BLaER1 treated with 17β-estradiol and CSF1 and Interleukin-3, amounts not matched to agents 10 nM and 100 nM (cell line): ENCODE data around the gene C6orf120.

Experiments
- H3K27ac ChIP-seq, 11 experiments: shearing (Covaris generic); formaldehyde crosslinking; 2 replicates each; pipeline ENCODE4 v1.8.1; 2022
- H3K27me3 ChIP-seq, 11 experiments: shearing (Covaris generic); formaldehyde crosslinking; 2 replicates each; pipeline ENCODE4 v1.8.1; 2022
- H3K36me3 ChIP-seq, 11 experiments: shearing (Covaris generic); formaldehyde crosslinking; 2 replicates each; pipeline ENCODE4 v1.8.1; 2022
- H3K4me1 ChIP-seq, 10 experiments: shearing (Covaris generic); formaldehyde crosslinking; 2 replicates each; pipeline ENCODE4 v1.8.1; 2022
- H3K4me2 ChIP-seq, 11 experiments: shearing (Covaris generic); formaldehyde crosslinking; 2 replicates each; pipeline ENCODE4 v1.8.1; 2022
- H3K4me3 ChIP-seq, 10 experiments: shearing (Covaris generic); formaldehyde crosslinking; 2 replicates each; pipeline ENCODE4 v1.8.1; 2022
- H3K9ac ChIP-seq, 11 experiments: shearing (Covaris generic); formaldehyde crosslinking; 2 replicates each; pipeline ENCODE4 v1.8.1; 2022
- H3K9me3 ChIP-seq, 11 experiments: shearing (Covaris generic); formaldehyde crosslinking; replicated peaks in 1 of 11; 2 replicates each; pipeline ENCODE4 v1.8.1; 2022
- H4K20me1 ChIP-seq, 11 experiments: shearing (Covaris generic); formaldehyde crosslinking; 2 replicates each; pipeline ENCODE4 v1.8.1; 2022
- Cebpa-rat ChIP-seq, 11 experiments: shearing (Covaris generic); IDR thresholded peaks; 2 replicates each; pipeline ENCODE4 v1.8.1; 2022

The C6orf120 gene

DNA sequence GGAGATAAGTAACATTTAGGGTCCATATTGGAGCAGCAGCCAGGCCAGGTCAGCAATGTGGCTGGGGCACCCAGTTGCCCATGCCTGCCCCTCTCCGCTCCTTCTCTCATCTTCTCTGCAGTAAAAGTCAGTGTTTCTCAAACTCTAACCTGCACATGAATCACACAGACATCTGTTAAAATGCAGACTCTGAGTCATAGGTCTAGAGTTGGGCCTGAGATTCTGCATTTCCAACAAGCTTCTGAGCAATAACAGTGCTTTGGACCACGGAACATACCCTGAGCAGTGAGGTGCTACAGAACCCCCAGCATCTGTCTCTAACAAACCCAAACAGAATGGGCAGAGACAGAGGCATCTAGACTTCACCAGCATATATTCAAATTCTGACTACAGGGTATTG is 12.3 kb downstream of the C6orf120 start:
- no peak overlapping the region for H3K9ac ChIP-seq
- H3K36me3 ChIP-seq = peaks cover 72 to 100% (median 92%) of the 10 kb centered on the region in 11 experiments
- H3K4me2 ChIP-seq = no peak overlapping the region
- no peak for TF ChIP-seq Cebpa-rat (IDR thresholded peaks at IDR 0.05)
- no peak overlapping the region for H3K27ac ChIP-seq
- no peak overlapping the region for H3K4me3 ChIP-seq
- H3K9me3 ChIP-seq = no peaks in the 10 kb centered on the region
- H3K4me1 ChIP-seq = no peaks in the 10 kb centered on the region
- H3K27me3 ChIP-seq = no peaks in the 10 kb centered on the region
- H4K20me1 ChIP-seq = peaks cover 0 to 19% (median 8%) of the 10 kb centered on the region in 11 experiments; a peak in 11 of 22 replicates

DNA sequence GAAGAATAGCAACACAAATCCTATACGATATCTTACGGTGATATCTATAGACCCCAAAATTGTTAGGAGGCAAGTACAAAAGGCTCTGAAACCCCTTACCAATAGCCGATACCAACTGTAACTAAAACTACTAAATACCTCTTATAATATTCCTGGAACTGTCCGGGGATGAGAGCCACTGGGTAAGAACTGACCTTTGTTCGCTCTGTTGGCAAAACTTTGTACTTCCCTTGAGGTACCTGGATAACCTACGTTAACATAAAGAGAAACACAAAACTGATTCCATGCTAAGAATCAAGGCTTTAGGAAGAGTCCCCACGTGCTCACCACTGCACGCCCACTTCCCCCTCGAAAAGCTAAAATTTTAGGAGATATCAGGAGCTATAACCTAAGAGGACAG is 12.7 kb downstream of the C6orf120 start:
- peaks cover 0 to 23% (median 12%) of the 10 kb centered on the region in 11 experiments; a peak in 11 of 22 replicates for H4K20me1 ChIP-seq

DNA sequence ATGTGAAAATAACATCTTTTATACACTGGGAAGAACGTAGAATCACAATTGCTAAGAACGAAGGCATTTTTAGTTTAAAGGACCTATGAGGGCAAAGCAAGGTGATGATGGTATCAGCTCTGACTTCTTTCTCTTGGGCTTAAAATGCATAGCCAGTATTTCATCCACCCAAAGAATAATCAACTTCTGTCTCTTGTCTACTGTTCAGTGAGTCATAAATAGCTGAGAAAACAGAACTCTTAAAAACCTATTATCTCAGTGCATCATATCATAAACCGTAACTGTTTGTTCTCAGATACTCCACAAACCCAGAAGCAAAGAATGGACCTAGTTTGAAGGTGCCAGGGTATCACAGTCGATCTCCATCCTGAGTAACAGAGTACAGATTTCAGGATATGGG is 17.2 kb downstream of the C6orf120 start:
- Histone ChIP-seq H3K4me3 (no peak overlapping the region), H3K9me3 (no peaks in the 10 kb centered on the region), H3K4me1 (peaks cover 13 to 31% (median 22%) of the 10 kb centered on the region in 10 experiments), H3K36me3 (peaks cover 32 to 66% (median 45%) of the 10 kb centered on the region in 11 experiments), H3K9ac (no peak overlapping the region), H4K20me1 (peaks cover 6 to 64% (median 35%) of the 10 kb centered on the region in 11 experiments; a peak in 17 of 22 replicates), H3K27me3 (no peaks in the 10 kb centered on the region), H3K4me2 (no peak overlapping the region), H3K27ac (no peak overlapping the region)
- no peak for TF ChIP-seq Cebpa-rat (IDR thresholded peaks at IDR 0.05)

More for the DNA sequence above, 12.7 kb downstream of the C6orf120 start:
- no peak overlapping the region for H3K9ac ChIP-seq
- TF ChIP-seq Cebpa-rat (IDR thresholded peaks at IDR 0.05) = no peak
- H3K27me3 ChIP-seq = no peaks in the 10 kb centered on the region
- no peaks in the 10 kb centered on the region for H3K9me3 ChIP-seq
- peaks cover 68 to 100% (median 88%) of the 10 kb centered on the region in 11 experiments for H3K36me3 ChIP-seq
- H3K4me2 ChIP-seq = no peak overlapping the region
- H3K27ac ChIP-seq = no peak overlapping the region
- H3K4me3 ChIP-seq = no peak overlapping the region
- no peaks in the 10 kb centered on the region for H3K4me1 ChIP-seq

DNA sequence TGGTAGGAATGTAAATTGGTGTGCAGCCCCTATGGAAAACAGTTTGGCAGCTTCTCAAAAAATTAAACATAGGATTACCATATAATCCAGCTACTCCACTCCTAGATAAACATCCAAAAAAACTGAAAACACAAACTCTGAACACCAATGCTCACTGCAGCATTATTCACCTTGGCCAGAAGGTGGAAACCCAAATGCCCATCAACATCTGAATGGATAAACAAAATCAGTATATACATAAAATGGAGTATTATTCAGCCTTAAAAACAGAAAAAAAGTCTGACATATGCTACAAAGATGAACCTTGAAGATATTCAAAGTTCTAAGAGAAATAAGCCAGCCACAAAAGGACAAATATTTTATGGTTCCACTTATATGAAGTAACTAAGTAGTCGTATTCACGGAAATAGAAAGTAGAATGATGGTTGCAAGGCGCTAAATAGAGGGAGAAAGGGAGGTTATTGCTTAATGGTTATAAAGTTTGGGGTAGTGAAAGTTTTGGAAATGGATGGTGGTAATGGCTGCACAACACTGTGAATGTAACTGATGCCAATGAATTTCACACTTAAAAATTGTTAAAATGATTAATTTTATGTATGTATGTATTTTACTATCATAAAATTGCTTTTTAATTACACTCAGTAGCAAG is 18.4 kb downstream of the C6orf120 start:
- H3K4me3 ChIP-seq = no peak overlapping the region
- no peak overlapping the region for H3K9ac ChIP-seq
- peaks cover 6 to 64% (median 35%) of the 10 kb centered on the region in 11 experiments; a peak in 17 of 22 replicates for H4K20me1 ChIP-seq
- peaks cover 20 to 53% (median 32%) of the 10 kb centered on the region in 11 experiments for H3K36me3 ChIP-seq
- H3K27me3 ChIP-seq = no peaks in the 10 kb centered on the region
- H3K4me1 ChIP-seq = peaks cover 18 to 38% (median 26%) of the 10 kb centered on the region in 10 experiments
- H3K4me2 ChIP-seq = peak overlapping the region in 2 of 11 experiments; percentile 97 to 98; a peak in 4 of 22 replicates
- TF ChIP-seq Cebpa-rat (IDR thresholded peaks at IDR 0.05) = no peak
- no peak overlapping the region for H3K27ac ChIP-seq
- H3K9me3 ChIP-seq = no peaks in the 10 kb centered on the region

DNA sequence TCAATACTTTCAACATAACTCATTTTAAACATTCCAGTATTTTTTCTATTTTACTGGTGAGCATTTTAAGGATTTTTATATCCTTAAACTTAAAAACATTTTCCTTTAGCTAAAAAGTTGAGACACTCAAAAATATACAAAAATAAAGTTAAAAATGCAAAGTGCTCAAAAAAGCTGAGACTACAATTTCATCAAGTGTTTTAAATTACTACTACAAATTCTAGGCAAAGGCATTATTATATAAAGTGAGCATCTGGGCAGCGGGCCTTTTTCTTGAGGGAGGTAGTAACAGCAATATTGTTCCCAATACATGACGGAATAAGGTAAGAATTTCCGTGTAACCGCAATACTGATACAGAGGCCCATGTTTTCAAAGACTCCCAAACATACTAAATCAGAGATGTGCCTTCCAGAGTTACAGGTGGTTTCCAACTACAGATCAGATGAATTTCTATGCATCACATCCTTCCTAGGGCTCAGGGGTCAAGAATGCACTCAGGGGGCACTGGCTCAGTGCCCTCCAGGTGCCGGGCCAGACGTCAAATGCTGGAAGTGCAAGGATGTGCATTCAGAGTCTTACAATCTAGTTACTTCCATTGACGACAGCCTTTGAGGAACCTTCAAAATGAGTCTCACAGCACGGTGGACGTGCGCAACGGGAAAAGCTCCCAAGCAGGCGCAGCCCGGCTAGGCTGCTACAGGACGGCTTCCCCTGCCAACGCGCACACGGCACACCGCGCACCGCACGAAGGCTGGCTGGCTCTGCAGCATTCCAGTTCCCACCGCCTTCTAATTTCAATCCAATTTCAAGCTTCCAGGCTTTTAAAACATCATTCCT is 20.7 kb downstream of the C6orf120 start:
- no peaks in the 10 kb centered on the region for H3K9me3 ChIP-seq
- peaks cover 0 to 31% (median 13%) of the 10 kb centered on the region in 11 experiments; a peak in 15 of 22 replicates for H3K36me3 ChIP-seq
- peak overlapping the region; percentile 77 to 93 (median 86) for H3K4me3 ChIP-seq
- H4K20me1 ChIP-seq = peaks cover 6 to 57% (median 35%) of the 10 kb centered on the region in 11 experiments; a peak in 17 of 22 replicates
- peak overlapping the region; percentile 84 to 98 (median 95) for H3K9ac ChIP-seq
- TF ChIP-seq Cebpa-rat (IDR thresholded peaks at IDR 0.05) = no peak
- H3K4me1 ChIP-seq = peaks cover 26 to 39% (median 32%) of the 10 kb centered on the region in 10 experiments
- peak overlapping the region; percentile 84 to 98 (median 95) for H3K4me2 ChIP-seq
- no peaks in the 10 kb centered on the region for H3K27me3 ChIP-seq
- H3K27ac ChIP-seq = peak overlapping the region; percentile 67 to 96 (median 92); a peak in 19 of 22 replicates

DNA sequence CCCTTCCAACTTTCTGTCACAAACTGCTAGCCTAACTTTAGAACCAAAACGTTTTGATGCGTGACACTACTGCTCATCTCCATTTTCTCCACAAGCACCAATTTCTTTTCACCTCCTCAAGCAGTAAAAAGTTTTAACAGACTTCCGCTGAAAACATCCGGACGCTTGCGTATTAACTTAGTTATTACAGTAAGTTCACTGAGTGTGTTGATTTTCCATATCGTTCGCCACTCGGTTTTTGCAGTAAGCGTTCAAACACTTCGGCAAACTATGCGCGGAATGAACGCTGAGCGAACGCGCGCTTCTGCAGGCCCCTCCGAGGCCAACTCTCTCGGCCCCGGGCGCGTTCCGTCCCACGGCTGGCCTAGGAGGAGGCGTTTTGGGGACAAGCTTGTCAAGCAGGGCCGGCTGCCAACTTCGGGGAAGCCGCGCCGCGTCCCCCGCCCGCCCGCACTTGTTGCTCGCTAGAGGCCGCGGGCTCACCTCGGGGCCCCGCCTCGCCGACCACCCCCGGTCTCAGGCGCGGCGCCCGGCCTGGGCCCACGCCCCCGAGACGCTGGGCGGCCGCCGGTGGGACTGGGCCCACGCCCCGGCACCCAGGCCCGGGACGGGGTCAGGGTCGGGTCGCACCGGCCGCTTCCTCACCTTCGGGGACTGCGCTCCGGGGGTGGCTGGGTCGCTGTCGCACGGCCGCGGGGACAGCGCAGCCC is 21.4 kb downstream of the C6orf120 start:
- Histone ChIP-seq H3K27me3 (no peaks in the 10 kb centered on the region), H3K36me3 (peaks cover 0 to 23% (median 7%) of the 10 kb centered on the region in 11 experiments; a peak in 14 of 22 replicates), H3K4me1 (peaks cover 26 to 43% (median 32%) of the 10 kb centered on the region in 10 experiments), H3K27ac (peak overlapping the region; percentile 67 to 96 (median 92)), H3K9me3 (no peaks in the 10 kb centered on the region), H3K4me2 (peak overlapping the region; percentile 84 to 98 (median 95)), H3K4me3 (peak overlapping the region; percentile 77 to 93 (median 86)), H3K9ac (peak overlapping the region; percentile 84 to 98 (median 95)), H4K20me1 (peaks cover 6 to 52% (median 35%) of the 10 kb centered on the region in 11 experiments; a peak in 17 of 22 replicates)
- TF ChIP-seq Cebpa-rat (IDR thresholded peaks at IDR 0.05) = no peak

DNA sequence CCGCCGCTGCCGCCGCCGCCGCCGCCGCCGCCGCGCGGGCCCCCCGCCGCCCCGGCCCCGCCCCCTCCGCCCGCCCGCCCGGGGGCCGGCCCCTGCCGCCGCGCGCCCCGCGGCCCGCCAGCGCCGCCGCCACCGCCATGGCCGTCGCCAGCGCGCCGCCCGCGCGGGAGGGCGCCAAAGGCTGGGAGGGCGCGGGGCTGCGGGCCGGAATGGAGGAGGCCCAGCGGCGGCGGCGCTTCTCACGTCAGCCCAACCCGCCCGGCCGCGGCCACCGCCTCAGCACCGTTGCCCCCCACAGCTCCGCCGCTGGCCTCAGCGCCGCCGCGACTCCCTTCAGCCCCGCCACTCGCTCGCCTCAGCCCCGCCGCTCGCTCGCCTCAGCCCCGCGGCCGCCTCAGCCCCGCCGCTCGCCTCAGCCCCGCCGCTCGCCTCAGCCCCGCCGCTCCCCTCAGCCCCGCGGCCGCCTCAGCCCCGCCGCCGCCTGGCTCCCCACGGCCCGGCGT is 22.1 kb downstream of the C6orf120 start:
- Histone ChIP-seq H3K4me2 (peak overlapping the region in 6 of 11 experiments; percentile 21 to 57 (median 30); a peak in 7 of 22 replicates), H3K36me3 (peaks cover 0 to 16% (median 5%) of the 10 kb centered on the region in 11 experiments; a peak in 5 of 22 replicates), H3K27ac (peak overlapping the region; percentile 78 to 96 (median 92)), H4K20me1 (peaks cover 6 to 46% (median 29%) of the 10 kb centered on the region in 11 experiments; a peak in 17 of 22 replicates), H3K9ac (peak overlapping the region; percentile 84 to 98 (median 95)), H3K9me3 (no peaks in the 10 kb centered on the region), H3K27me3 (no peaks in the 10 kb centered on the region), H3K4me1 (peaks cover 26 to 43% (median 32%) of the 10 kb centered on the region in 10 experiments), H3K4me3 (peak overlapping the region; percentile 77 to 93 (median 86))
- TF ChIP-seq Cebpa-rat (IDR thresholded peaks at IDR 0.05) = no peak

DNA sequence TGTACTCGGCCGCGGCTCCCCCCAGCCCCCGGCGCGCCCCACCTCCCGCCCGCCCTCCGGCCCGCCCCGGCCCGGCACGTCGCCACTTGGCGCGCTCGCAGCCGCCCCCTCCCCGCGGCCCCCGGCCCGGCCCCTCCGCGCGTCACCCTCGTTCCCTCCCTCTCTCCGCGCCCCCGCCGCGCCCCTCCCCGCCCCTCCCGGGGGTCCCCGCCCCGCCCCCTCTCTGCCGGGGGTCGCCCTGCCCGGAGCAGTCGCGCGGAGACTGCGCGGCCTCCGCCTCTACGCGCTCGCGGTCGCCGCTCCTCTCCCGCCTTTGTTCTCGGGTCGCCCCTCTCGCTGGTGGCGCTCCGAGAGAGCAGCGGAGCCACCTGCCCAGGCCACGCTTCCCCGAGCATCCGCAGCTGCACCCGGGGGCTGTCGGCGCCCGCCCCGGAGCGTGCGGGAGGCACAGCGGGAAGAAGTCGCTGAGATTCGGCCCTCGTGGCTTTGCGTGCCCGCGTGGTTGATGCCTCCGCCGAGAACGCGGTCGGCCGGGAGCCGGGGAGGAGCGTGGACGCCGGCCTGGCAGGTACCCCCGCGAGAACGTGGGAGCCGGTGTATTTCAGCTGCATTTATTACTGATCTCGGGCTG is 22.7 kb downstream of the C6orf120 start, which contains the start of gene PHF10:
PHF10 (minus strand) TSS at position 7 of the 631 bp plus-strand sequence. CDS start 569 bp downstream, outside the sequence.
- no peak for TF ChIP-seq Cebpa-rat (IDR thresholded peaks at IDR 0.05)
- Histone ChIP-seq H3K4me2 (peak within 1 kb of the TSS; percentile 84 to 98 (median 96)), H3K36me3 (peaks cover 0 to 11% (median 0%) of the 10 kb centered on the region in 11 experiments; a peak in 2 of 22 replicates), H3K4me3 (peak within 1 kb of the TSS; percentile 77 to 93 (median 86)), H3K9ac (peak within 1 kb of the TSS; percentile 84 to 98 (median 95)), H3K27ac (peak within 1 kb of the TSS; percentile 78 to 96 (median 93)), H4K20me1 (peaks cover 5 to 41% (median 23%) of the 10 kb centered on the region in 11 experiments; a peak in 17 of 22 replicates), H3K9me3 (no peaks in the 10 kb centered on the region), H3K27me3 (no peaks in the 10 kb centered on the region), H3K4me1 (peaks cover 26 to 43% (median 32%) of the 10 kb centered on the region in 10 experiments)
